Measurements from ENCODE around the gene SCAMP4. TPM values are rescaled to one million over a fixed set of nuclear protein-coding genes. Genes with fewer than 3 reads are reported as not detected.

Gene SCAMP4
- polyA plus RNA-seq, 2 of the 4 experiments (the other 2 are of a cell fraction) = 7.6 to 63.0 TPM

- TF ChIP-seq REST (IDR thresholded peaks at IDR 0.05) = no peak
- no peak for TF ChIP-seq POLR2A (IDR thresholded peaks at IDR 0.05; ENCODE audit: low read length)
- no peak for TF ChIP-seq CTCF (IDR thresholded peaks at IDR 0.05)
- no peak for TF ChIP-seq HOXB13 (CRISPR knock-in tag; IDR thresholded peaks at IDR 0.05; ENCODE audit: low read depth)
- TF ChIP-seq JUN (IDR thresholded peaks at IDR 0.05) = no peak
- no peak for TF ChIP-seq TFCP2L1 (CRISPR knock-in tag; IDR thresholded peaks at IDR 0.05)
Observed at GRCh38 chr19:1855828-1856255, 49.4 kb upstream of the SCAMP4 start (continued).

- FAIRE-seq = no peak
- ChIA-PET POLR2A (no interaction called here), CTCF (interaction anchor here (1.4 to 2.9 kb wide), 4 partner anchors 7 to 19 kb away, joined by 4 to 12 read pairs (median 8); no protein-coding TSS in a partner anchor)
- Histone ChIP-seq H3K4me2 (peak overlapping the region; percentile 99), H3K4me1 (peaks cover 87% of the 10 kb centered on the region), H3K9me3 (no peaks in the 10 kb centered on the region), H3K4me3 (no peak overlapping the region), H3K27ac (peak overlapping the region; percentile 75 to 100)
- DNase-seq (ENCODE audit: low read depth in 1 of 2, low spot score in 1 of 2) = no peak
- TF ChIP-seq BHLHE40 (IDR thresholded peaks at IDR 0.05; ENCODE audit: low read depth, low read length) (no peak), RNF2 (IDR thresholded peaks at IDR 0.05; ENCODE audit: borderline replicate concordance, low read depth) (no peak), KDM1A (IDR thresholded peaks at IDR 0.05; ENCODE audit: low read depth) (no peak), HDAC2 (IDR thresholded peaks at IDR 0.05) (no peak), HOXA7 (CRISPR knock-in tag; IDR thresholded peaks at IDR 0.05) (no peak), BCL3 (IDR thresholded peaks at IDR 0.05) (no peak), REST (IDR thresholded peaks at IDR 0.05) (no peak), SMC3 (IDR thresholded peaks at IDR 0.05) (no peak), ZNF302 (CRISPR knock-in tag; IDR thresholded peaks at IDR 0.05) (no peak), FOSB (CRISPR knock-in tag; IDR thresholded peaks at IDR 0.05) (no peak), MYC (IDR thresholded peaks at IDR 0.05; ENCODE audit: borderline replicate concordance, low read length) (no peak), JUNB (IDR thresholded peaks at IDR 0.05) (no peak), CBX2 (IDR thresholded peaks at IDR 0.05; ENCODE audit: borderline replicate concordance, low read depth) (no peak)
- no peak for ATAC-seq
- WGBS (ENCODE audit: missing lambda C conversion rate) = 86% methylated on average over 1 of the region's 6 CpGs
Observed at GRCh38 chr19:1856345-1856697, 48.9 kb upstream of the SCAMP4 start.

Data from A549 (cell line).